Naive thymus-derived CD4-positive, alpha-beta T cell (primary cell): Measurements from ENCODE around the gene TMEM63C. TPM values are rescaled to one million over a fixed set of nuclear protein-coding genes. Genes with fewer than 3 reads are reported as not detected.

Source experiments
- ATAC-seq: fragments of 150-1000 bp; cut with Tn5 transposase; 2 replicates; pipeline ENCODE4 v1.10.0; 2021; ENCODE audit warnings: mild to moderate bottlenecking, moderate library complexity
- CTCF ChIA-PET: fragments of 350-600 bp; sonication (Branson Sonifier 250); formaldehyde crosslinking; loops from one replicate; lab custom pipeline; 2021; ENCODE audit warnings: antibody characterized with exemption; lab: Charles Lee
- POLR2A ChIA-PET: fragments of 350-600 bp; sonication (Branson Sonifier 250); formaldehyde crosslinking; loops from one replicate; lab custom pipeline; 2021; ENCODE audit warnings: antibody characterized with exemption, inconsistent platforms; lab: Charles Lee
- DNase-seq, 9 donors: peaks; one replicate each; pipeline versions ENCODE4 v3.0.0 to v3.0.0-alpha.2; 2020 to 2022; ENCODE audit warnings: mixed read lengths in 1 of 9
- H3K27ac ChIP-seq: one replicate; pipeline ENCODE4 v1.7.0; 2013; ENCODE audit warnings: mild to moderate bottlenecking, low read depth, low read length, moderate library complexity
- H3K27me3 ChIP-seq, 2 donors: one replicate each; pipeline ENCODE4 v1.7.0; 2013; ENCODE audit warnings: low read length in 2 of 2, mild to moderate bottlenecking in 2 of 2, moderate library complexity in 2 of 2; ENCODE audit not compliant: control insufficient read depth in 2 of 2, insufficient read depth in 2 of 2
- H3K36me3 ChIP-seq, 3 experiments: 1 replicate in 2 of 3; 2 replicates in 1 of 3; pipeline ENCODE4 v1.7.0; 2013; ENCODE audit warnings: low read length in 3 of 3, mild to moderate bottlenecking in 3 of 3, moderate library complexity in 1 of 3; ENCODE audit not compliant: insufficient read depth in 3 of 3, control insufficient read depth in 2 of 3
- H3K4me1 ChIP-seq, 2 donors: one replicate each; pipeline ENCODE4 v1.7.0; 2013; ENCODE audit warnings: low read length in 2 of 2, mild to moderate bottlenecking in 2 of 2, moderate library complexity in 1 of 2; ENCODE audit not compliant: control insufficient read depth in 2 of 2, insufficient read depth in 2 of 2
- H3K4me3 ChIP-seq: 2 replicates; pipeline ENCODE4 v1.7.0; 2013; ENCODE audit warnings: mild to moderate bottlenecking, low read length
- H3K9me3 ChIP-seq, 3 experiments: 1 replicate in 2 of 3; 2 replicates in 1 of 3; pipeline ENCODE4 v1.7.0; 2013; ENCODE audit warnings: low read length in 3 of 3; ENCODE audit not compliant: control insufficient read depth in 2 of 3
- H3K27ac Mint-ChIP-seq, 9 donors: one replicate each; pipeline ENCODE4 v1.8.0; 2020 to 2022; ENCODE audit warnings: mixed read lengths in 9 of 9, mild to moderate bottlenecking in 8 of 9, moderate library complexity in 5 of 9, inconsistent platforms in 2 of 9
- H3K27me3 Mint-ChIP-seq, 5 donors: one replicate each; pipeline ENCODE4 v1.8.0; 2021 to 2022; ENCODE audit warnings: mixed read lengths in 5 of 5, mild to moderate bottlenecking in 1 of 5
- H3K36me3 Mint-ChIP-seq, 5 donors: one replicate each; pipeline ENCODE4 v1.8.0; 2020 to 2022; ENCODE audit warnings: mixed read lengths in 5 of 5, mild to moderate bottlenecking in 3 of 5, inconsistent platforms in 1 of 5
- H3K4me1 Mint-ChIP-seq, 7 donors: one replicate each; pipeline ENCODE4 v1.8.0; 2020 to 2022; ENCODE audit warnings: mixed read lengths in 7 of 7, mild to moderate bottlenecking in 3 of 7, inconsistent platforms in 1 of 7
- H3K4me3 Mint-ChIP-seq, 10 donors: one replicate each; pipeline ENCODE4 v1.8.0; 2020 to 2022; ENCODE audit warnings: mild to moderate bottlenecking in 10 of 10, mixed read lengths in 10 of 10, moderate library complexity in 6 of 10, inconsistent platforms in 2 of 10
- H3K9me3 Mint-ChIP-seq, 11 donors: one replicate each; pipeline ENCODE4 v1.8.0; 2020 to 2022; ENCODE audit warnings: mixed read lengths in 11 of 11, mild to moderate bottlenecking in 4 of 11, inconsistent platforms in 1 of 11, moderate library complexity in 1 of 11
- intact Hi-C, 2 donors: fragments of 100-400 bp; cut with micrococcal nuclease; formaldehyde crosslinking; loops; one replicate each; pipeline ENCODE4 v1.15.1; 2023
- polyA plus RNA-seq, 2 donors: library from polyadenylated mRNA; unstranded; fragments of 300-500 nt; fragmentation: Illumina TruSeq; gene quantifications; one replicate each; pipeline ENCODE4 v1.2.3, GENCODE V29; 2021
- total RNA-seq, 6 experiments: library from RNA in 5 of 6; stranded (reverse) in 5 of 6; gene quantifications; 1 replicate in 5 of 6; 2 replicates in 1 of 6; pipeline ENCODE4 v1.2.3 and lab custom pipeline; 2021 to 2026

The TMEM63C gene
- total and polyA plus RNA-seq, 7 experiments from 2014 or later = 0.46 to 4.9 (median 0.80) TPM; not detected in 2

GRCh38 chr14:77272261-77272660 lies 90.7 kb downstream of the TMEM63C start:
- peaks cover 18 to 50% (median 40%) of the 10 kb centered on the region in 5 donors for H3K27me3 Mint-ChIP-seq
- ATAC-seq (no peak), DNase-seq (no peak)
- H3K4me1 ChIP-seq = no peaks in the 10 kb centered on the region
- H3K9me3 ChIP-seq = no peaks in the 10 kb centered on the region
- peak overlapping the region in 1 of 10 donors; percentile 58 for H3K4me3 Mint-ChIP-seq
- intact Hi-C loops = no loop called here
- no peaks in the 10 kb centered on the region for H3K27me3 ChIP-seq
- ChIA-PET CTCF (no interaction called here), POLR2A (no interaction called here)
- peaks cover 0 to 6% (median 2%) of the 10 kb centered on the region in 11 donors for H3K9me3 Mint-ChIP-seq
- H3K36me3 Mint-ChIP-seq = peaks cover 0 to 6% (median 2%) of the 10 kb centered on the region in 5 donors
- H3K4me1 Mint-ChIP-seq = peaks cover 0 to 5% (median 3%) of the 10 kb centered on the region in 7 donors
- H3K36me3 ChIP-seq = no peaks in the 10 kb centered on the region
- no peak overlapping the region for H3K4me3 ChIP-seq
- no peak overlapping the region for H3K27ac ChIP-seq
- H3K27ac Mint-ChIP-seq = no peak overlapping the region

- ATAC-seq = no peak
These were observed 92.2 kb downstream of the TMEM63C start for GRCh38 chr14:77273796-77274195.

GRCh38 chr14:77275041-77275580 lies 93.5 kb downstream of the TMEM63C start:
- peaks cover 8 to 26% (median 21%) of the 10 kb centered on the region in 5 donors for H3K27me3 Mint-ChIP-seq
- H3K4me3 ChIP-seq = no peak overlapping the region
- H3K27ac Mint-ChIP-seq = no peak overlapping the region
- ChIA-PET POLR2A (no interaction called here), CTCF (no interaction called here)
- intact Hi-C loops = no loop called here
- H3K36me3 Mint-ChIP-seq = peaks cover 0 to 15% (median under 1%) of the 10 kb centered on the region in 5 donors
- ATAC-seq = no peak
- no peak overlapping the region for H3K27ac ChIP-seq
- H3K4me1 Mint-ChIP-seq = peaks cover 0 to 5% (median 0%) of the 10 kb centered on the region in 7 donors
- no peaks in the 10 kb centered on the region for H3K9me3 Mint-ChIP-seq
- H3K4me1 ChIP-seq = no peaks in the 10 kb centered on the region
- DNase-seq = no peak
- H3K27me3 ChIP-seq = no peaks in the 10 kb centered on the region
- no peaks in the 10 kb centered on the region for H3K9me3 ChIP-seq
- no peak overlapping the region for H3K4me3 Mint-ChIP-seq
- peaks cover 0 to 7% (median 0%) of the 10 kb centered on the region in 3 experiments for H3K36me3 ChIP-seq

More at GRCh38 chr14:77273796-77274195, 92.2 kb downstream of the TMEM63C start:
- no peak overlapping the region for H3K4me3 ChIP-seq
- peaks cover 9 to 37% (median 28%) of the 10 kb centered on the region in 5 donors for H3K27me3 Mint-ChIP-seq
- no peaks in the 10 kb centered on the region for H3K9me3 Mint-ChIP-seq
- H3K4me1 Mint-ChIP-seq = peaks cover 0 to 5% (median 3%) of the 10 kb centered on the region in 7 donors
- no peak overlapping the region for H3K27ac ChIP-seq
- no peak for DNase-seq
- peaks cover 0 to 7% (median 0%) of the 10 kb centered on the region in 3 experiments for H3K36me3 ChIP-seq
- H3K27ac Mint-ChIP-seq = no peak overlapping the region
- peaks cover 0 to 7% (median 0%) of the 10 kb centered on the region in 5 donors for H3K36me3 Mint-ChIP-seq
- no peaks in the 10 kb centered on the region for H3K9me3 ChIP-seq
- H3K4me1 ChIP-seq = no peaks in the 10 kb centered on the region
- no peaks in the 10 kb centered on the region for H3K27me3 ChIP-seq
- intact Hi-C loops = no loop called here
- CTCF ChIA-PET = no interaction called here
- POLR2A ChIA-PET = no interaction called here
- no peak overlapping the region for H3K4me3 Mint-ChIP-seq

GRCh38 chr14:77275601-77276017 lies 94.0 kb downstream of the TMEM63C start:
- peaks cover 8 to 23% (median 18%) of the 10 kb centered on the region in 5 donors for H3K27me3 Mint-ChIP-seq
- Histone ChIP-seq H3K27me3 (no peaks in the 10 kb centered on the region), H3K27ac (no peak overlapping the region), H3K36me3 (peaks cover 0 to 7% (median 0%) of the 10 kb centered on the region in 3 experiments), H3K4me1 (no peaks in the 10 kb centered on the region), H3K4me3 (no peak overlapping the region), H3K9me3 (no peaks in the 10 kb centered on the region)
- H3K27ac Mint-ChIP-seq = peak overlapping the region in 1 of 9 donors; percentile 20
- no peak overlapping the region for H3K4me3 Mint-ChIP-seq
- no peak for ATAC-seq
- POLR2A ChIA-PET = no interaction called here
- no peak for DNase-seq
- intact Hi-C loops = no loop called here
- CTCF ChIA-PET = no interaction called here
- peaks cover 0 to 5% (median 0%) of the 10 kb centered on the region in 7 donors for H3K4me1 Mint-ChIP-seq
- H3K9me3 Mint-ChIP-seq = no peaks in the 10 kb centered on the region
- peaks cover 0 to 19% (median 4%) of the 10 kb centered on the region in 5 donors for H3K36me3 Mint-ChIP-seq

- intact Hi-C loops = no loop called here
- CTCF ChIA-PET = no interaction called here
- Histone ChIP-seq H3K36me3 (peaks cover 0 to 7% (median 0%) of the 10 kb centered on the region in 3 experiments), H3K27ac (no peak overlapping the region), H3K27me3 (no peaks in the 10 kb centered on the region), H3K9me3 (no peaks in the 10 kb centered on the region), H3K4me1 (no peaks in the 10 kb centered on the region), H3K4me3 (no peak overlapping the region)
- no peaks in the 10 kb centered on the region for H3K9me3 Mint-ChIP-seq
- POLR2A ChIA-PET = no interaction called here
- H3K4me1 Mint-ChIP-seq = peaks cover 0 to 5% (median 0%) of the 10 kb centered on the region in 7 donors
- H3K36me3 Mint-ChIP-seq = peaks cover 0 to 23% (median 4%) of the 10 kb centered on the region in 5 donors
- ATAC-seq (no peak), DNase-seq (no peak)
- peaks cover 5 to 20% (median 14%) of the 10 kb centered on the region in 5 donors for H3K27me3 Mint-ChIP-seq
- H3K27ac Mint-ChIP-seq = no peak overlapping the region
- H3K4me3 Mint-ChIP-seq = no peak overlapping the region
These were observed 94.8 kb downstream of the TMEM63C start for GRCh38 chr14:77276295-77276935.

GRCh38 chr14:77276959-77277358 lies 95.4 kb downstream of the TMEM63C start:
- peaks cover 0 to 23% (median 4%) of the 10 kb centered on the region in 5 donors for H3K36me3 Mint-ChIP-seq
- no peaks in the 10 kb centered on the region for H3K9me3 ChIP-seq
- no peaks in the 10 kb centered on the region for H3K9me3 Mint-ChIP-seq
- DNase-seq (no peak), ATAC-seq (no peak)
- H3K27ac Mint-ChIP-seq = no peak overlapping the region
- H3K36me3 ChIP-seq = peaks cover 0 to 7% (median 0%) of the 10 kb centered on the region in 3 experiments
- H3K27me3 ChIP-seq = no peaks in the 10 kb centered on the region
- no peak overlapping the region for H3K4me3 ChIP-seq
- H3K27me3 Mint-ChIP-seq = peaks cover 0 to 14% (median 9%) of the 10 kb centered on the region in 5 donors
- no peaks in the 10 kb centered on the region for H3K4me1 ChIP-seq
- intact Hi-C loops = no loop called here
- no peak overlapping the region for H3K27ac ChIP-seq
- no peak overlapping the region for H3K4me3 Mint-ChIP-seq
- ChIA-PET POLR2A (no interaction called here), CTCF (no interaction called here)
- peaks cover 0 to 5% (median 0%) of the 10 kb centered on the region in 7 donors for H3K4me1 Mint-ChIP-seq
